Measurements from ENCODE around the gene DFFB. TPM values are rescaled to one million over a fixed set of nuclear protein-coding genes. Genes with fewer than 3 reads are reported as not detected.

The DFFB gene
- total RNA-seq, 1 donor from 2014 or later, result 8.5 TPM

- TF ChIP-seq, protein P1, sequence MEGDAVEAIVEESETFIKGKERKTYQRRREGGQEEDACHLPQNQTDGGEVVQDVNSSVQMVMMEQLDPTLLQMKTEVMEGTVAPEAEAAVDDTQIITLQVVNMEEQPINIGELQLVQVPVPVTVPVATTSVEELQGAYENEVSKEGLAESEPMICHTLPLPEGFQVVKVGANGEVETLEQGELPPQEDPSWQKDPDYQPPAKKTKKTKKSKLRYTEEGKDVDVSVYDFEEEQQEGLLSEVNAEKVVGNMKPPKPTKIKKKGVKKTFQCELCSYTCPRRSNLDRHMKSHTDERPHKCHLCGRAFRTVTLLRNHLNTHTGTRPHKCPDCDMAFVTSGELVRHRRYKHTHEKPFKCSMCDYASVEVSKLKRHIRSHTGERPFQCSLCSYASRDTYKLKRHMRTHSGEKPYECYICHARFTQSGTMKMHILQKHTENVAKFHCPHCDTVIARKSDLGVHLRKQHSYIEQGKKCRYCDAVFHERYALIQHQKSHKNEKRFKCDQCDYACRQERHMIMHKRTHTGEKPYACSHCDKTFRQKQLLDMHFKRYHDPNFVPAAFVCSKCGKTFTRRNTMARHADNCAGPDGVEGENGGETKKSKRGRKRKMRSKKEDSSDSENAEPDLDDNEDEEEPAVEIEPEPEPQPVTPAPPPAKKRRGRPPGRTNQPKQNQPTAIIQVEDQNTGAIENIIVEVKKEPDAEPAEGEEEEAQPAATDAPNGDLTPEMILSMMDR (IDR thresholded peaks at IDR 0.05), result no peak
- Histone ChIP-seq H3K27ac (no peak overlapping the region), H3K4me1 (peaks cover 4% of the 10 kb centered on the region), H3K36me3 (peaks cover 43% of the 10 kb centered on the region), H3K9me3 (no peaks in the 10 kb centered on the region), H3K4me3 (no peak overlapping the region), H3K27me3 (no peaks in the 10 kb centered on the region)
- intact Hi-C loops (cut with DNase I), result no loop called here
- peak; percentile 61 for ATAC-seq
- DNase-seq, result peak; percentile 81
Observed at GRCh38 chr1:3892748-3893147, 35.5 kb downstream of the DFFB start.

DNA sequence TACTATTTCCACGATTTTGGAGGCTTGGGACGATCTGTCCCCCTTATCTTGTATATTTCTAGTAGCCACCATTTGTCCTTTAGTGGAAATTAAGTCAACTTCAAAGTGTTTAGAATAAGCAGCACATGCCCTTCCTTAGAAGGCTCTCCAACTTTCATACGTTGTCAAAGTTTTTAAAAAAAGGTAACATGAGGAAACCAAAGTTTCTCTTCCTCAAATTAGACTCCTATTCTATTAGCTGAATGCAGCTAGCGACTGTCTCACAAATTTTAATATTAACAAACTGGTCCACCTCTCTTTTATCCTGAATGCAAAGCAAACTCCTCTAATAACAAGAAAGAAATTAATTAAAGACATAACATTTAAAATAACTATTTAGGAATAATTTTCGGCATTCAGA lies 35.9 kb downstream of the DFFB start:
- Histone ChIP-seq H3K4me1 (peaks cover 4% of the 10 kb centered on the region), H3K27me3 (no peaks in the 10 kb centered on the region), H3K4me3 (no peak overlapping the region), H3K9me3 (no peaks in the 10 kb centered on the region), H3K36me3 (peaks cover 39% of the 10 kb centered on the region), H3K27ac (no peak overlapping the region)
- intact Hi-C loops (cut with DNase I), result no loop called here
- TF ChIP-seq, protein P1 (IDR thresholded peaks at IDR 0.05), result no peak
- DNase-seq (no peak), ATAC-seq (no peak)

- intact Hi-C loops (cut with DNase I), result no loop called here
- no peaks in the 10 kb centered on the region for H3K9me3 ChIP-seq
- H3K27me3 ChIP-seq, result no peaks in the 10 kb centered on the region
- ATAC-seq (no peak), DNase-seq (no peak)
- no peak overlapping the region for H3K4me3 ChIP-seq
- H3K27ac ChIP-seq, result no peak overlapping the region
- peaks cover 23% of the 10 kb centered on the region for H3K36me3 ChIP-seq
- peaks cover 9% of the 10 kb centered on the region for H3K4me1 ChIP-seq
- TF ChIP-seq, protein P1 (IDR thresholded peaks at IDR 0.05), result no peak
Observed at GRCh38 chr1:3894626-3895278, 37.5 kb downstream of the DFFB start.

DNA sequence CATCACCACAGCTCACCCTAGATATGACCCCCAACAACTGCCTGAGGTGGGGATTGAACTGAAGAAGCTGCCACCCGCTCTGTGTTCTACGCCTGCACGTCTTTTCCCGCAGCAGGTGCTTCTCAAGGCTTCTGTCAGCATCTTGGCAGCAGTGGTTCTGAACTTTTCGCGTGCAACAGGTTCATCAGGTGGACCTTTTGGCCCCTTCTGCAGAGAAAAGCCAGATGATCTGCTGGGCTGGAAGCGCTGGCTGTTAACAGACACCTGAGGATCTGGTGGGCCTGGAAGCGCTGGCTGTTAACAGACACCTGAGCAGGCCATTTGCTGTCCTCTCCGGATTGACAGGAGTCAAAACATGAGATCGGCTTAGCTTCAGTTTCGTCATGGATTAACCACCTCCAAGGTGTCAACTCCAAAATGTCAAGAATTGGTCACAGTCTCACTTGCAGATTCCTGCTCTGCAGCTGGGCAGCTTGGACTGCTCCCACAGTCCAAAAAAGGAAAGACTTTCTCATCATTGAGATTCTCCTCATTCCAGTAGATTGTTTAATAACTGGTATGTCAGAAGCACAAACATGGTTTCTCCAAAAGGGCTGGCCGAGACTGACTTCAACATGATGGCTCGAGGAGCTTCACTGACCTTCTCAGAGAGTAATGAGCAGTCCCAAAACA lies 38.1 kb downstream of the DFFB start:
- Histone ChIP-seq H3K9me3 (no peaks in the 10 kb centered on the region), H3K27ac (no peak overlapping the region), H3K4me3 (no peak overlapping the region), H3K27me3 (no peaks in the 10 kb centered on the region), H3K4me1 (peaks cover 9% of the 10 kb centered on the region), H3K36me3 (peaks cover 16% of the 10 kb centered on the region)
- ATAC-seq, result no peak
- TF ChIP-seq, protein P1 (IDR thresholded peaks at IDR 0.05), result no peak
- DNase-seq, result no peak
- intact Hi-C loops (cut with DNase I), result no loop called here

GRCh38 chr1:3895951-3896325 lies 38.7 kb downstream of the DFFB start:
- ATAC-seq (no peak), DNase-seq (no peak)
- no peak overlapping the region for H3K4me3 ChIP-seq
- TF ChIP-seq, protein P1 (IDR thresholded peaks at IDR 0.05), result no peak
- H3K36me3 ChIP-seq, result peaks cover 11% of the 10 kb centered on the region
- H3K9me3 ChIP-seq, result no peaks in the 10 kb centered on the region
- no peaks in the 10 kb centered on the region for H3K27me3 ChIP-seq
- H3K27ac ChIP-seq, result no peak overlapping the region
- peaks cover 9% of the 10 kb centered on the region for H3K4me1 ChIP-seq
- intact Hi-C loops (cut with DNase I), result no loop called here
